Tongue (tissue), 2 donors: ENCODE results near the gene UFC1. TPM values are rescaled to one million over a fixed set of nuclear protein-coding genes. Genes with fewer than 3 reads are reported as not detected.
A peak's percentile ranks its signal among the peaks of the same experiment; 100 is the strongest.
"Not testable (repeated sequence)": the region's sequence is repeated elsewhere in the genome, so short reads cannot be mapped to it uniquely, and the experiment has no call there.

Experiments
- DNase-seq: peaks from one replicate; pipeline ENCODE4 v3.0.0-alpha.2; 2015
- total RNA-seq: library from RNA; depleted of rRNA; stranded (reverse); fragments of >200 nt; gene quantifications from one replicate; pipeline ENCODE4 v1.2.3, GENCODE V29; 2014

UFC1 gene
- total RNA-seq = 109 TPM

DNA sequence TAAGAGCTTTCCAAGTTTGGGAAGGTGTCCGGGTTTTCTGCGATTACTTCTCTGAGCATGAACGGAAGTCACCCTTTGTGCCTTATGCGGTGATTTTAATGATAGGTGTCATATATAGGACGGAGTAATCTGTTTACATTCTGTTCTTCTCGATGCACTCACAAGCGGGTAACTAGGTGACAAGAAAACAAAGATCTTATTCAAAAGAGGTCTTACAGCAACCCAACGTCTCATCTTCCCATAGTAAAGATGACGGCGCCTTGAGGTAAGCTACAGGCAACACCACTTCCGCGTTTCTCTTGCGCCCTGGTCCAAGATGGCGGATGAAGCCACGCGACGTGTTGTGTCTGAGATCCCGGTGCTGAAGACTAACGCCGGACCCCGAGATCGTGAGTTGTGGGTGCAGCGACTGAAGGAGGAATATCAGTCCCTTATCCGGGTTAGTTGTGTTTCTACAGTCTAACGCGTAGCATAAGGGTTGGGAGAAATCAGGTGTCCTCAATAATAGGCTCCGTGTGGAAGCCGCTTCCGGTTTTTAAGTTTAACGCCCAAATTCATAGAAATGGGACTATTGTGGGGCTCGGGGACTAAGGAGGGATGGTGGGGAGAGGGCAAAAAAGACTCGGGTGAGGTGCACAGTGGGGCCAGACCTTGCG is at the start of gene UFC1:
UFC1 (plus strand) TSS at position 297 of the 656 bp plus-strand sequence; CDS start at position 317, 20 bp downstream.
- DNase-seq = peak; percentile 95

GRCh38 chr1:161106431-161106830 is 47.3 kb upstream of the UFC1 start:
- no peak for DNase-seq

DNA sequence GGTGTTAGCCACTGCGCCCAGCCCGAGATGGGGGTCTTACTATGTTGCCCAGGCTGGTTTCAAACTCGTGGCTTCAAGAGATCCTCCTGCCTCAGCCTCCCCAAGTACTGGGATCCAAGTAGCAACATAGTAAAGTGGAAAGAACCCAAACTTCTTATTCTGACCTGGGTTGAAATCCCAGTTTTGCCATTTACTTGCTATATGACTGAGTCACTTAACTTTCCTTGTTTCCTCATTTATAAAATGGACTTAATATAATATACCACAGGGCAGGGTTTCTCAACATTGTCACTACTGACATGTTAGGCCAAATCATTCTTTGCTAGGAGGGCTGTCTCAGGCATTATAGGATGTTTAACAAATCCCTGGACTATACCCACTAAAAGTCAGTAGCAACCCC is 42.7 kb upstream of the UFC1 start:
- DNase-seq = no peak

GRCh38 chr1:161111527-161111926 is 42.3 kb upstream of the UFC1 start:
- DNase-seq = no peak

DNA sequence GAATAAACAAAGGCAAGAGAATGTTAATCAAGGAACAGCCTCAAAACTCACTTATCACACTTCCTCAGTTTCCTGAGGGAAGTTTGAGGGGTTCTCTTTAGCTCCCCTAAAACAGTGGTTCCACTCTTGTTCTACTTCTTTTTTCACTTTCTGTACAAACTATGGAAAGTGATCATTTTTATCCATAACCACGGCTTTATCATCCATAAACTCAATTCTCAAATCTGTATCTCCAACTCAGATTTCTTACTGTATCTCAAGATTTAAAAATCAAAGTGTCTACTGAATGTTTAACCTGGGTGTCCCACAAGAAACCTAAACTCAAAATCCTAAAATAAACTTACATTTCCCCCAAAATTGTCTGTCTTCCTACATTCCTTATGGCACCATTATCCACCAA is 39.9 kb upstream of the UFC1 start:
- DNase-seq = no peak

DNA sequence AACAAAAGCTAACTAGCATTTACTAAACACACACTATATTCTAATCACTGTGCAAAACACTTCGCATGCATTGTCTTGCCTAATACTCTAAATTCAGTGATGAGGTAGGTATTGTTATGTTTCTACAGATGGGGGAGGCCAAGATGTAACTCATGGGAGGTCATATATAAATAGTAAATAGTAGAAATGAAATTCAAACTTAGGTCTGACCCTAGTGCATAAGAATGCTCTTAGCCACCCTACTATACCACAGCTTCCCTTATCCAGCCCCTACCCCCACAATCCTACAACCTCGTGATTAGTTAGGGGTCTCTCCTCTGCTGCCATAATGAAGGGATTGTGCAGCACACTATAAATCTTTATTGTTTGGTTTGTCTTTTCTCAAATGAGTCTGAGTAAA is 39.2 kb upstream of the UFC1 start:
- DNase-seq = no peak

DNA sequence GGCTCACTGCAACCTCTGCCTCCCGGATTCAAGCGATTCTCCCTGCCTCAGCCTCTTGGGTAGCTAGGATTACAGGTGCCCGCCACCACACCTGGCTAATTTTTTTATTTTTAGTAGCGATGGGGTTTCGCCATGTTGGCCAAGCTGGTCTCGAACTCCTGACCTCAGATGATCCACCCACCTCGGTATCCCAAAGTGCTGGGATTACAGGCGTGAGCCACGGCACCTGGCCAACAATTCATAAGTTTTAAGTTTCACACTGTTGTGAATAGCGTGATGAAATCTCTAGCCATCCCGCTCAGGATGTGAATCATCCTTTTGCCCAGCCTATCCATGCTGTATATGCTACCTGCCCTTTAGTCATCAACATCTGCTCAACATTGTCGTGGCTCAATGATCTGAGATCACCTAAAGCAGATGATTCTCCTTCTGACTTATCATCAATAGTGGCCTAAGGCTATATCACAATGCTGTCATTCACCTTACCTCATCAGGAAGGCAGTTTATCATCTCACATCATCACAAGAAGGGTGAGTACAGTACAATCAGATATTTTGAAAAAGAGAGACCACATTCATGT is 38.6 kb upstream of the UFC1 start:
- DNase-seq = no peak

GRCh38 chr1:161115961-161116360 is 37.8 kb upstream of the UFC1 start:
- not testable (repeated sequence) for DNase-seq

- peak; percentile 95 for DNase-seq
Measured at GRCh38 chr1:161117759-161118581, 35.8 kb upstream of the UFC1 start, which contains the start of the genes NIT1 and PFDN2. Gene NIT1 (plus strand): TSS chr1:161118105. CDS start chr1:161118177, 72 bp downstream. Gene PFDN2 (minus strand): TSS chr1:161118037. CDS start chr1:161118026, 11 bp downstream.

GRCh38 chr1:161119092-161119903 is 34.5 kb upstream of the UFC1 start:
- DNase-seq = peak; percentile 71

DNA sequence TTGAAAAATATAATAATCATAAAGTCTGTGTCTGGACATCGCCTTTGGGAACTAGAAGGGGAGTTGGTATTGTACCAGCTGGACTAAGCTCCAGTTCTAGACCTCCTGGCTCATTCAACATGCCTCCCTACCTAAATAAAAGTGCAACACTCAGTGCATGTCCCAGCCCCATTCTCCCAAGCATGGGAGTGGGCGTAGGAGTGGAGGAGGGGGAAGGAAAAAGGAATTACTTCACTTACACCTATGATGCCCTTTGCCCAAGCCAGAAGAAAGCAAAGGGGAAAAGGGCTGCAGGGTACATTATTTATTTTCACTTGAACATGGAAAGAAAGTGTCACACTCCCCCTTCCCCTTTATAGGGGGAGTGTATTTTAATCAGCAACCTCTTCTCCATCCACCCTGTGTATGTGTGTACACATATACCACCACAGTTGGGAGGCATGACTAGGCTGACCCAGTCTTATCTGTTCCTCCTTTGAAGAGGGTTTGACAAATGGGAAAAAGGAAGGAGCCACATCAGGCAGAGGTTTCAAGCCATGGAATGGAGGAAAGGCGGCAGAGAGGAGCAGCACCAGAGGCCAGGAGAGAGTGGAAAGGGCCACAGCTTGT is 32.6 kb upstream of the UFC1 start:
- DNase-seq = no peak

DNA sequence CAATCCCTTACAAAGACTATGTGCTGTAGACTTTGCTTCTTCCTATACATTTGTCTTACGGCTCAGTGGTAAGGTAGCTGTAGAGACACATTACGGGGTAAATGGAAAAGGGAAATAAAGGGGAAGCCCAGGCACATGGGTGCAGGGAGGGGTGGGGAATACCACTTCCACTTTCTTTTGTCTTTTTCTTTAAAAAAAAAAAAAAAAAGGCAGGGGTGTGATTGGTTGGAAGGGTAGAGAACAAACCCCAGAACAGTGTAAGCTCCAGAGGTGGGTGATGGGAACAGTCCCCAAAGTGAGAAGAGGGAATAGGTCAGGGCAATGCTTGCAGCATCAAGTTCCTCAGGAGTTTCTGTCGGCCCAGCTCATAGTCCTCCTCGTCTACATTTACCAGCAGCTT is 31.9 kb upstream of the UFC1 start:
- no peak for DNase-seq

- no peak for DNase-seq
Measured at GRCh38 chr1:161122967-161123366, 30.8 kb upstream of the UFC1 start.

DNA sequence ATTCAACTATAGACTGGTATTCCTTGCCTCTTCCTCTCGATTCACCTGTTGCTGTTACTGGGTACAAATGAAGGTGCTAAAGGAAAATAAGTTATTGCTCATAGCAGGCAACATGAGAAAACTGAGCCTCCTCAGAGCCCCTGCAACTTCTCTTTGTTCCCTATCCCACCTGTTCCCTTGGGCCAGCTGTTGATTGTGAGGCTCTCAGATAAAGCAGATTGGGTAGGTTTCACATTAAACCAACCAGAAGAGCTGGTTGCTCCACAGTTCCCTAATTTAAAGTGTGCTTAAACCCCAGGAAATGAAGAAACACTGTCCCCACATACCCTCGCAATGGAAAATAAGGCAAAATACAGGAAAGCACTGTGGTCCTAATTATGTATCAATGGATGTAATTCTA is 26.1 kb upstream of the UFC1 start:
- no peak for DNase-seq

GRCh38 chr1:161128591-161129420 is 25.0 kb upstream of the UFC1 start:
- DNase-seq = peak; percentile 59

GRCh38 chr1:161130266-161130665 is 23.5 kb upstream of the UFC1 start:
- no peak for DNase-seq

- peak; percentile 51 for DNase-seq
Measured at GRCh38 chr1:161131523-161132409, 22.0 kb upstream of the UFC1 start.

- DNase-seq = peak; percentile 98
Measured at GRCh38 chr1:161132410-161133219, 21.2 kb upstream of the UFC1 start, which contains the start of gene DEDD. Gene DEDD (minus strand): TSS chr1:161132667. CDS start chr1:161124462, 8,205 bp downstream.
